Heart left ventricle (tissue), 16 donors: ENCODE measurements around the gene MIA. TPM values are rescaled to one million over a fixed set of nuclear protein-coding genes. Genes with fewer than 3 reads are reported as not detected.

Source experiments
- ATAC-seq, 4 donors: fragments of 200-7000 bp; cut with Tn5 transposase; one replicate each; pipeline ENCODE4 v1.9.1; 2020 to 2022; ENCODE audit warnings: moderate library complexity in 4 of 4, mild to moderate bottlenecking in 3 of 4, moderate number of reproducible peaks in 1 of 4
- DNase-seq, 5 donors: peaks; one replicate each; pipeline ENCODE4 v3.0.0-alpha.2; 2020
- H3K27ac ChIP-seq, 12 donors: fragments of 200-600 bp; sonication (generic) in 4 of 12; one replicate each; pipeline versions ENCODE4 v1.5.0 to v1.8.0; 2016 to 2022; ENCODE audit warnings: mild to moderate bottlenecking in 2 of 12
- H3K27me3 ChIP-seq, 9 donors: fragments of 200-600 bp; sonication (generic) in 2 of 9; one replicate each; pipeline versions ENCODE4 v1.5.1 to v1.8.0; 2016 to 2022; ENCODE audit warnings: mild to moderate bottlenecking in 3 of 9
- H3K36me3 ChIP-seq, 9 donors: fragments of 200-600 bp; sonication (generic) in 2 of 9; one replicate each; pipeline versions ENCODE4 v1.5.0 to v1.8.0; 2018 to 2022; ENCODE audit warnings: mild to moderate bottlenecking in 2 of 9
- H3K4me1 ChIP-seq, 12 donors: fragments of 200-600 bp; sonication (generic) in 4 of 12; one replicate each; pipeline versions ENCODE4 v1.5.0 to v1.8.0; 2016 to 2022; ENCODE audit warnings: mild to moderate bottlenecking in 3 of 12
- H3K4me3 ChIP-seq, 12 donors: fragments of 200-600 bp; sonication (generic) in 4 of 12; one replicate each; pipeline versions ENCODE4 v1.5.0 to v1.8.0; 2017 to 2022; ENCODE audit warnings: mild to moderate bottlenecking in 9 of 12, moderate library complexity in 4 of 12
- H3K9me3 ChIP-seq, 12 donors: fragments of 200-600 bp; sonication (generic) in 4 of 12; one replicate each; pipeline versions ENCODE4 v1.5.0 to v1.8.0; 2016 to 2022; ENCODE audit warnings: mild to moderate bottlenecking in 1 of 12
- CTCF ChIP-seq, 12 donors: fragments of 200-600 bp; sonication (generic) in 4 of 12; IDR thresholded peaks; one replicate each; pipeline versions ENCODE4 v1.5.0 to v1.8.0; 2018 to 2022; ENCODE audit warnings: antibody characterized with exemption in 12 of 12, mild to moderate bottlenecking in 5 of 12
- POLR2A ChIP-seq, 2 donors: fragments of 450-650 bp; IDR thresholded peaks; one replicate each; pipeline ENCODE4 v1.6.1; 2017; ENCODE audit warnings: antibody characterized with exemption in 2 of 2, mild to moderate bottlenecking in 2 of 2, moderate library complexity in 2 of 2
- WGBS, 4 donors: extraction: QIAGEN DNeasy Blood & Tissue Kit in 2 of 4; methylation state at CpG; one replicate each; pipeline versions ENCODE4 v1.1.5 to v1.1.7; 2013 to 2018; 5-methylcytosine and 5-hydroxymethylcytosine counted together
- intact Hi-C, 10 donors: fragments of 100-400 bp; cut with DNase I; formaldehyde crosslinking; loops; one replicate each; pipeline versions ENCODE4 v1.11.1 to v1.14.2; 2022
- polyA plus RNA-seq, 2 donors: library from polyadenylated mRNA; stranded (reverse); fragments of 200-250 nt; gene quantifications; one replicate each; pipeline ENCODE4 v1.2.3, GENCODE V29; 2013
- total RNA-seq, 9 donors: library from RNA; depleted of rRNA in 2 of 9; stranded (reverse); fragments of >200 nt in 2 of 9; fragmentation: NEBNext Ultra II Directional in 3 of 9; extraction: Animal tissue kit (Norgen Biotek cat#: 25700) in 3 of 9; gene quantifications; one replicate each; pipeline versions ENCODE4 v1.1.0 to v1.2.4, GENCODE V29; 2016 to 2023
- donor health status: ischemic (EF 13 %, LVEDD 7.1; RV severe dilation, severe dysfunction).
- donor health status: healthy with polysubstance abuse.
- donor health status: DM: no; HTN: yes; CAD: no.
- donor health status: DM: no; HTN: no; CAD: no.
- donor health status: ischemic (EF 25% LVEDD 6.9; RV normal size, moderate dysfunction).
- donor health status: ischemic (EF 25% LVEDD 5.7; RV mildly dilated, moderate dysfunction).
- donor health status: healthy.
- donor health status: DM: yes; HTN: yes; CAD: no.
- donor health status: ischemic (EF 35%, LVEDD 5.7; RV mildly dilated, moderate dysfunction).
- donor health status: nonischemic (EF 11% LVEDD 7.7; RV severe dilation, severe dysfunction).
- donor health status: DM: yes; HTN: yes; CAD: no.
- donor health status: PGD.
- donor health status: ischemic (EF 29% LVEDD 5.4; RV normal size, mild dysfunction).
- donor health status: nonischemic (EF 23%, LVEDD 6.1; RV moderate dilation, normal function).

Gene MIA
- total and polyA plus RNA-seq, 11 donors: 0.72 to 3.0 (median 1.0) TPM; not detected in 5

GRCh38 chr19:40735013-40735771, 40.1 kb upstream of the MIA start:
- intact Hi-C loops: loop anchor here in 1 of 10 donors (5.0 kb wide), 1 partner anchor 63 kb away; no protein-coding TSS in a partner anchor
- H3K4me1 ChIP-seq: peaks cover 0 to 10% (median 2%) of the 10 kb centered on the region in 12 donors
- H3K27ac ChIP-seq: no peak overlapping the region
- no peaks in the 10 kb centered on the region for H3K27me3 ChIP-seq
- WGBS, 4 donors: 95 to 97% (median 95%) methylated on average over 11 of the region's 11 CpGs
- TF ChIP-seq POLR2A (IDR thresholded peaks at IDR 0.05) (no peak), CTCF (IDR thresholded peaks at IDR 0.05) (no peak)
- no peak overlapping the region for H3K4me3 ChIP-seq
- H3K36me3 ChIP-seq: peaks cover 2 to 100% (median 95%) of the 10 kb centered on the region in 9 donors
- no peaks in the 10 kb centered on the region for H3K9me3 ChIP-seq
- no peak for DNase-seq
- no peak for ATAC-seq

GRCh38 chr19:40736661-40737060, 38.7 kb upstream of the MIA start:
- Histone ChIP-seq H3K27me3 (no peaks in the 10 kb centered on the region), H3K27ac (peak overlapping the region in 4 of 12 donors; percentile 9 to 56 (median 20)), H3K4me1 (peaks cover 0 to 24% (median 13%) of the 10 kb centered on the region in 12 donors), H3K36me3 (peaks cover 2 to 92% (median 82%) of the 10 kb centered on the region in 9 donors), H3K4me3 (no peak overlapping the region), H3K9me3 (no peaks in the 10 kb centered on the region)
- ATAC-seq (no peak), DNase-seq (no peak)
- no peak for TF ChIP-seq POLR2A (IDR thresholded peaks at IDR 0.05)
- no peak for TF ChIP-seq CTCF (IDR thresholded peaks at IDR 0.05)
- 87 to 94% (median 91%) methylated on average over 8 to 9 of the region's 9 CpGs for WGBS, 4 donors
- intact Hi-C loops: loop anchor here in 1 of 10 donors (5.0 kb wide), 1 partner anchor 64 kb away; no protein-coding TSS in a partner anchor

GRCh38 chr19:40737102-40737644, 38.1 kb upstream of the MIA start:
- intact Hi-C loops: loop anchor here in 1 of 10 donors (5.0 kb wide), 1 partner anchor 65 kb away; no protein-coding TSS in a partner anchor
- no peaks in the 10 kb centered on the region for H3K9me3 ChIP-seq
- TF ChIP-seq POLR2A (IDR thresholded peaks at IDR 0.05): no peak
- no peak for TF ChIP-seq CTCF (IDR thresholded peaks at IDR 0.05)
- H3K36me3 ChIP-seq: peaks cover 2 to 87% (median 77%) of the 10 kb centered on the region in 9 donors
- no peak overlapping the region for H3K4me3 ChIP-seq
- peak; percentile 24 to 65 (median 54) for ATAC-seq
- no peaks in the 10 kb centered on the region for H3K27me3 ChIP-seq
- H3K27ac ChIP-seq: peak overlapping the region in 4 of 12 donors; percentile 9 to 56 (median 20)
- WGBS, 4 donors: 57 to 79% (median 74%) methylated on average over 5 to 9 of the region's 9 CpGs
- peak in 1 of 5 donors; percentile 58 for DNase-seq
- H3K4me1 ChIP-seq: peaks cover 0 to 25% (median 13%) of the 10 kb centered on the region in 12 donors
